Nephron progenitor cell (in vitro differentiated cells): ENCODE data around the gene TAPT1.

Source experiments
- DNase-seq: peaks from one replicate; pipeline ENCODE4 v3.0.0; 2021
- H3K27ac Mint-ChIP-seq: 2 replicates; pipeline ENCODE4 v1.8.0; 2021; ENCODE audit warnings: mild to moderate bottlenecking, moderate library complexity, mixed read lengths
- H3K27me3 Mint-ChIP-seq: 2 replicates; pipeline ENCODE4 v1.8.0; 2021; ENCODE audit warnings: mild to moderate bottlenecking, low read depth, mixed read lengths; ENCODE audit not compliant: poor library complexity
- H3K36me3 Mint-ChIP-seq: 2 replicates; pipeline ENCODE4 v1.8.0; 2021; ENCODE audit warnings: low read depth, mixed read lengths
- H3K4me1 Mint-ChIP-seq: 2 replicates; pipeline ENCODE4 v1.8.0; 2021; ENCODE audit warnings: mixed read lengths
- H3K4me3 Mint-ChIP-seq: 2 replicates; pipeline ENCODE4 v1.8.0; 2021; ENCODE audit warnings: mild to moderate bottlenecking, moderate library complexity, mixed read lengths
- H3K9me3 Mint-ChIP-seq: 2 replicates; pipeline ENCODE4 v1.8.0; 2021; ENCODE audit warnings: mild to moderate bottlenecking, moderate library complexity, mixed read lengths
- CTCF ChIP-seq: fragments of 200-600 bp; sonication (generic); IDR thresholded peaks from 2 replicates; pipeline ENCODE4 v1.5.0; 2021; ENCODE audit warnings: antibody characterized with exemption

TAPT1 gene

GRCh38 chr4:16240300-16240699 is 14.0 kb upstream of the TAPT1 start:
- H3K36me3 Mint-ChIP-seq = peaks cover 50% of the 10 kb centered on the region
- H3K4me3 Mint-ChIP-seq = no peak overlapping the region
- peaks cover 6% of the 10 kb centered on the region for H3K9me3 Mint-ChIP-seq
- DNase-seq = no peak
- TF ChIP-seq CTCF = no peak
- no peak overlapping the region for H3K27ac Mint-ChIP-seq
- peaks cover 3% of the 10 kb centered on the region for H3K27me3 Mint-ChIP-seq
- peaks cover 5% of the 10 kb centered on the region for H3K4me1 Mint-ChIP-seq

GRCh38 chr4:16239086-16239485 is 12.8 kb upstream of the TAPT1 start:
- peak overlapping the region; percentile 53 for H3K27ac Mint-ChIP-seq
- peaks cover 43% of the 10 kb centered on the region for H3K36me3 Mint-ChIP-seq
- H3K4me3 Mint-ChIP-seq = no peak overlapping the region
- peaks cover 11% of the 10 kb centered on the region for H3K4me1 Mint-ChIP-seq
- no peak for TF ChIP-seq CTCF
- peaks cover 6% of the 10 kb centered on the region for H3K9me3 Mint-ChIP-seq
- no peak for DNase-seq
- H3K27me3 Mint-ChIP-seq = peaks cover 3% of the 10 kb centered on the region

GRCh38 chr4:16238327-16238726 is 12.1 kb upstream of the TAPT1 start:
- no peak for TF ChIP-seq CTCF
- Mint-ChIP-seq H3K4me1 (peaks cover 19% of the 10 kb centered on the region), H3K27me3 (peaks cover 3% of the 10 kb centered on the region), H3K4me3 (no peak overlapping the region), H3K9me3 (peaks cover 6% of the 10 kb centered on the region), H3K27ac (no peak overlapping the region), H3K36me3 (peaks cover 36% of the 10 kb centered on the region)
- no peak for DNase-seq

- H3K36me3 Mint-ChIP-seq = peaks cover 30% of the 10 kb centered on the region
- H3K4me1 Mint-ChIP-seq = peaks cover 22% of the 10 kb centered on the region
- no peak for TF ChIP-seq CTCF
- no peak for DNase-seq
- H3K9me3 Mint-ChIP-seq = peaks cover 1% of the 10 kb centered on the region
- no peak overlapping the region for H3K4me3 Mint-ChIP-seq
- peaks cover 2% of the 10 kb centered on the region for H3K27me3 Mint-ChIP-seq
- H3K27ac Mint-ChIP-seq = no peak overlapping the region
Observed at GRCh38 chr4:16237715-16238114, 11.4 kb upstream of the TAPT1 start.

GRCh38 chr4:16236402-16237023 is 10.2 kb upstream of the TAPT1 start:
- DNase-seq = no peak
- H3K4me1 Mint-ChIP-seq = peaks cover 34% of the 10 kb centered on the region
- H3K27ac Mint-ChIP-seq = no peak overlapping the region

More at GRCh38 chr4:16236402-16237023, 10.2 kb upstream of the TAPT1 start:
- H3K36me3 Mint-ChIP-seq = peaks cover 19% of the 10 kb centered on the region
- no peak for TF ChIP-seq CTCF
- no peaks in the 10 kb centered on the region for H3K9me3 Mint-ChIP-seq
- no peak overlapping the region for H3K4me3 Mint-ChIP-seq
- no peaks in the 10 kb centered on the region for H3K27me3 Mint-ChIP-seq
